GM12878 (cell line): Measurements from ENCODE around the gene TTYH3.

Source experiments
- BHLHE40 ChIP-seq, 2 experiments: fragments of 450-650 bp in 1 of 2; IDR thresholded peaks; 2 replicates each; pipeline ENCODE4 v1.6.1; 2011 to 2017; ENCODE audit warnings: low read depth in 2 of 2, borderline replicate concordance in 1 of 2, improper control_type of control experiment in 1 of 2, low read length in 1 of 2, mild to moderate bottlenecking in 1 of 2
- CTCF ChIP-seq, 3 experiments: IDR thresholded peaks in 2 of 3; conservative IDR thresholded peaks in 1 of 3; 2 replicates each; pipeline ENCODE4 v1.5.1; 2011; ENCODE audit warnings: low read depth in 3 of 3, low read length in 3 of 3, mild to moderate bottlenecking in 3 of 3, control low read depth in 2 of 3, moderate library complexity in 2 of 3, inconsistent platforms in 1 of 3, mixed read lengths in 1 of 3; ENCODE audit not compliant: control insufficient read depth in 2 of 3, insufficient read depth in 1 of 3; ENCODE audit errors: extremely low read depth in 1 of 3
- ESRRA ChIP-seq: IDR thresholded peaks from 2 replicates; pipeline ENCODE4 v1.6.1; 2012; ENCODE audit warnings: mild to moderate bottlenecking, low read length, improper control_type of control experiment
- EZH2 ChIP-seq: IDR thresholded peaks from 2 replicates; pipeline ENCODE4 v1.6.1; 2012; ENCODE audit warnings: low read depth, mild to moderate bottlenecking, control low read depth, inconsistent platforms, low read length, borderline replicate concordance; ENCODE audit not compliant: control insufficient read depth
- NRF1 ChIP-seq: conservative IDR thresholded peaks from 2 replicates; pipeline ENCODE4 v1.6.1; 2011; ENCODE audit warnings: mild to moderate bottlenecking, low read depth, low read length, improper control_type of control experiment
- SRF ChIP-seq, 2 experiments: IDR thresholded peaks; 2 replicates each; pipeline ENCODE4 v1.6.1; 2011; ENCODE audit warnings: low read depth in 2 of 2, low read length in 2 of 2, mild to moderate bottlenecking in 1 of 2, moderate library complexity in 1 of 2
- ZBTB11 ChIP-seq: fragments of 450-650 bp; formaldehyde crosslinking; IDR thresholded peaks from 2 replicates; pipeline ENCODE4 v1.5.0; 2022; ENCODE audit warnings: mild to moderate bottlenecking, missing genetic modification characterization
- ZNF384 ChIP-seq: IDR thresholded peaks from 2 replicates; pipeline ENCODE4 v1.6.1; 2012; ENCODE audit warnings: low read depth, mild to moderate bottlenecking, low read length, improper control_type of control experiment, borderline replicate concordance

- no peak for TF ChIP-seq BHLHE40 (IDR thresholded peaks at IDR 0.05; ENCODE audit: borderline replicate concordance in 1 of 2, low read depth in 2 of 2, low read length in 1 of 2)
- no peak for TF ChIP-seq EZH2
- TF ChIP-seq CTCF (IDR thresholded peaks at IDR 0.05 in 2 of 3, conservative IDR thresholded peaks at IDR 0.05 in 1 of 3; ENCODE audit: control insufficient read depth in 2 of 3, extremely low read depth in 1 of 3, insufficient read depth in 1 of 3, low read depth in 3 of 3, low read length in 3 of 3), result no peak
- no peak for TF ChIP-seq NRF1
- TF ChIP-seq SRF (IDR thresholded peaks at IDR 0.05; ENCODE audit: low read depth in 2 of 2, low read length in 2 of 2), result no peak
- TF ChIP-seq ZNF384, result no peak
- no peak for TF ChIP-seq ZBTB11 (CRISPR knock-in tag)
- no peak for TF ChIP-seq ESRRA
These were observed 18.5 kb upstream of the TTYH3 start for GRCh38 chr7:2613098-2613930.
